NB4 (cell line): ENCODE data around the gene BRD1.
A peak's percentile ranks its signal among the peaks of the same experiment; 100 is the strongest.

Experiments used
- DNase-seq: peaks from one replicate; pipeline ENCODE4 v3.0.0; 2010; ENCODE audit warnings: low read depth
- H3K4me3 ChIP-seq: one replicate; pipeline ENCODE4 v1.5.1; 2011; ENCODE audit warnings: mild to moderate bottlenecking, low read depth, low read length, moderate library complexity
- CTCF ChIP-seq: IDR thresholded peaks from one replicate; pipeline ENCODE4 v1.5.1; 2012; ENCODE audit warnings: low read depth, low read length
- MAX ChIP-seq: IDR thresholded peaks from 2 replicates; pipeline ENCODE4 v1.6.1; 2011; ENCODE audit warnings: low read depth, low read length
- MYC ChIP-seq: IDR thresholded peaks from 2 replicates; pipeline ENCODE4 v1.6.1; 2011; ENCODE audit warnings: low read depth, low read length
- POLR2A ChIP-seq: IDR thresholded peaks from 2 replicates; pipeline ENCODE4 v1.6.1; 2011; ENCODE audit warnings: mild to moderate bottlenecking; ENCODE audit not compliant: insufficient read length; ENCODE audit errors: extremely low read depth

The BRD1 gene

GRCh38 chr22:49761836-49762235, 65.8 kb downstream of the BRD1 start:
- no peak overlapping the region for H3K4me3 ChIP-seq
- no peak for TF ChIP-seq MAX
- no peak for TF ChIP-seq POLR2A
- no peak for TF ChIP-seq MYC
- no peak for TF ChIP-seq CTCF
- no peak for DNase-seq

- peak; percentile 91 for DNase-seq
These were observed 66.8 kb downstream of the BRD1 start for GRCh38 chr22:49760630-49761571.

GRCh38 chr22:49760280-49760629, 67.4 kb downstream of the BRD1 start:
- DNase-seq = no peak
- H3K4me3 ChIP-seq = peak overlapping the region; percentile 6
- TF ChIP-seq MYC = no peak
- TF ChIP-seq POLR2A = no peak
- no peak for TF ChIP-seq CTCF
- no peak for TF ChIP-seq MAX

More at GRCh38 chr22:49760630-49761571, 66.8 kb downstream of the BRD1 start:
- H3K4me3 ChIP-seq = peak overlapping the region; percentile 12
- no peak for TF ChIP-seq CTCF
- no peak for TF ChIP-seq MYC
- 0 out of 2 replicates have a peak, but pooled peaks have one; percentile 14 for TF ChIP-seq MAX

- TF ChIP-seq MYC (no peak), POLR2A (no peak), MAX (no peak), CTCF (no peak)
- no peak for DNase-seq
- H3K4me3 ChIP-seq = no peak overlapping the region
These were observed 71.0 kb downstream of the BRD1 start for GRCh38 chr22:49756676-49757075.

GRCh38 chr22:49756201-49756600, 71.5 kb downstream of the BRD1 start:
- no peak overlapping the region for H3K4me3 ChIP-seq
- no peak for DNase-seq
- no peak for TF ChIP-seq MYC
- no peak for TF ChIP-seq CTCF
- TF ChIP-seq MAX = no peak
- TF ChIP-seq POLR2A = no peak
